ENCODE measurements around the gene AWAT1. TPM values are rescaled to one million over a fixed set of nuclear protein-coding genes. Genes with fewer than 3 reads are reported as not detected.
A peak's percentile ranks its signal among the peaks of the same experiment; 100 is the strongest.
"Not testable (repeated sequence)": the region's sequence is repeated elsewhere in the genome, so short reads cannot be mapped to it uniquely, and the experiment has no call there.

Gene AWAT1
- total RNA-seq: not detected

DNA sequence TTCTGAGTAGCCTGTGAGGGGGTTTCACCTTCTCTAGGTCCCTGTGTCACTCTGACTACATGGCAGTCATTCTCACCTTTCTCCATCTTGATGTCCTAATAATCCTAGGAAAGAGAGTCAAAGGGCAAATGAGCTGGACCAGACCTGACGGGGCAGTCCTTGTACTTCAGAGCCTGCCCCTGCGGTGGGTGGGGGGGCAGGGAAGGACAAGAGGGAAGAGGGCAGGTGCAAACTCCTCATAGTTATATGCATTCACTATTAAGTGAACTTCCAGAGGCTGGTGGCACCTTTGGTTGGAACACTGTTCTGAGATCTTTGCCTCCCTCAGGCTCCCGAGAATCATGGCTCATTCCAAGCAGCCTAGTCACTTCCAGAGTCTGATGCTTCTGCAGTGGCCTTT is at the start of gene AWAT1:
TSS of gene AWAT1 (plus strand) at position 301 of the 400 bp plus-strand sequence. CDS start at position 342, 41 bp downstream.
- no peak for DNase-seq

DNA sequence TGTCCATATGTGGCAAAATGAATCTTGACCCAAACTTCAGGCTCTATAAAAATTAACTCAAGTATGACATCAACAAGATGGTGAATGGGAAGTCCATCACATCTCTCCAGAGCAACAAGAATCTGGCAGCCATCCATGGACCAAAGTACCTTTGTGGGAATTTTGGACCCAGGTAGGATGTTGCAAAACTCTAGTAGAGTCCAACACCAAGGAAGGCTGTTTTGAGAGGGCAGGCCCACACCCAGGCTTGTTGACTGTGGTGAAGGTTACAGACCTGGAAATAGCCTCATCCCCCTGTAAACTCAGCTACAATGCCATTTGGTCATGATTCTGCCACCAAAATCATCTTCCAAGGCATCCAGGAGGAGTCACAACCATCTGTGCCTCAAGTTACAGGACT is 44.2 kb upstream of the AWAT1 start:
- no peak for DNase-seq

DNA sequence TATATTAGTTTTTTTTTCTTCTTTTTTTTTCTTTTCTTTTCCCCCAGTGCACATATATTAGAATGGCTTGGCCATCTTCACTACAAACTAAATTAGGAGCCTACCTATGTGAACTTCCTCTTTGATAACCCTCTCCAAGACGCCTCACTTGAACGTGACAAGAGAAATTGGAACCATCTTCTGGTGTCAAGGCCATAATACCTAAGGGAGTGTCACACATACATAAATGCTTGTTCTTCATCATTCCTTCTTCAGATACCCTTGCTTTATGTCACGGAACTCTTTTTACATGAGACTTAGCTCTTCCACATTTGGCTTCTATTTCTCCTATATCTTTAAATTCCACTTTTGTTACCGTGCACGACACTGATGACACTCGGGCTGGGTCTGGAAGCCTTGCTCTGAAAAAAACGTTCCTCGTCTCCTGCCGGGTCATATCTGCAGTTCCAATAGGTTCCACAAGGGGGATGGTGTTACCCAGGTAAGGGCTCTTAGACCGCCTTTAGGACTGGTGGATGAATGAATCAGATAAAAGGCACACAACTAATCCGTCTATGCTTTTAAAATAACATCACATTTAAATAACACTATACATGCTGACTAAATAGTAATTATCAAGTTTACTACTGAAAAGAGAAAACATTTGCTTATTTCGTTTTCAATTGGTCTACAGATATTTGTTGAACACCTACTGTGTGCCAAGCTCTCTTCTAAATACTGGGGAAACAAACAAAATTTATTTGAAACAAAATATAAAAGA is 37.3 kb upstream of the AWAT1 start:
- DNase-seq: peak; percentile 51

DNA sequence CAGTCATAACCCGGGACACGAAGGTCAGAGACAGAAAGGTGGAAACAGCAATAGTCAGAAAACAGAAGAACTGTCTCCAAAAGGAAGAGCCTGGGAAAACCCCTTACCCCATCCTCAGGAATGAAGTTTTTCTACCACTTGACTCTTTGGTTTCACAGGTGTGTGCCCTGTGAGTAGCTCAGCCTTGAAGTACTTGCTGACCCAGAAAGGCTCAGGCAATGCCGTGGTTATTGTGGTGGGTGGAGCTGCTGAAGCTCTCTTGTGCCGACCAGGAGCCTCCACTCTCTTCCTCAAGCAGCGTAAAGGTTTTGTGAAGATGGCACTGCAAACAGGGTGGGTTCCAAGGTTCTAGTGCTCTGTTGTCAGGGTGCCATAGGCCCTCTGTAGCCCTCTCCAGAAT is 32.7 kb upstream of the AWAT1 start:
- no peak for DNase-seq

DNA sequence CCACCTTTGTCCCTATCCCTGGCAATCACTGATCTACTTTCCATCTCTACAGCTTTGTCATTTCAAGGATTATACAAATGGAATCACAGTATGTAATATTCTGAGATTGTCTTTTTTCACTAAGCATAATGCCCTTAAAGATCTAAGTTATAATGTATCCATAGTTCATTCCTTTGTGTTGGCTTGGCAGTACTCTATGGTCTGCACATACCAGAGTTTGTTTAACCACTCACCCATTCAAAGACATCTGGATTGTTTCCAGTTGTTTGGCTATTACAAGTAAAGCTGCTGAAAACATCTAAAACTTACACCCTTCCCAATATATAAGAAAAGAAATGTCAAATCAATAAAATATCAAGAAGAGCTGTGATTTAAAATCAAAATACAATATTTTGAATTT is 26.0 kb upstream of the AWAT1 start:
- DNase-seq: no peak

DNA sequence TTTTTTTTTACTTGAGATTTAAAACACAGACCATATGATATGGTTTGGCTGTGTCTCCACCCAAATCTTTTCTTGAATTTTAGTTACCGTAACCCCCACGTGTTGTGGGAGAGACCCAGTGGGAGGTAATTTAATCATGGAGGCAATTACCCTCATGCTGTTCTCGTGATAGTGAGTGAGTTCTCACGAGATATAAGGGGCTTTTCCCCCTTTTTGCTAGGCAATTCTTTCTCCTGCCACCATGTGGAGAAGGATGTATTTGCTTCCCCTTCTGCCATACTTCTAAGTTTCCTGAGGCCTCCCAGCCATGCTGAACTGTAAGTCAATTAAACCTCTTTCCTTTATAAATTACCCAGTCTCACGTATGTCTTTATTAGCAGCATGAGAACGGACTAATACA is 24.9 kb upstream of the AWAT1 start:
- DNase-seq: not testable (repeated sequence)

DNA sequence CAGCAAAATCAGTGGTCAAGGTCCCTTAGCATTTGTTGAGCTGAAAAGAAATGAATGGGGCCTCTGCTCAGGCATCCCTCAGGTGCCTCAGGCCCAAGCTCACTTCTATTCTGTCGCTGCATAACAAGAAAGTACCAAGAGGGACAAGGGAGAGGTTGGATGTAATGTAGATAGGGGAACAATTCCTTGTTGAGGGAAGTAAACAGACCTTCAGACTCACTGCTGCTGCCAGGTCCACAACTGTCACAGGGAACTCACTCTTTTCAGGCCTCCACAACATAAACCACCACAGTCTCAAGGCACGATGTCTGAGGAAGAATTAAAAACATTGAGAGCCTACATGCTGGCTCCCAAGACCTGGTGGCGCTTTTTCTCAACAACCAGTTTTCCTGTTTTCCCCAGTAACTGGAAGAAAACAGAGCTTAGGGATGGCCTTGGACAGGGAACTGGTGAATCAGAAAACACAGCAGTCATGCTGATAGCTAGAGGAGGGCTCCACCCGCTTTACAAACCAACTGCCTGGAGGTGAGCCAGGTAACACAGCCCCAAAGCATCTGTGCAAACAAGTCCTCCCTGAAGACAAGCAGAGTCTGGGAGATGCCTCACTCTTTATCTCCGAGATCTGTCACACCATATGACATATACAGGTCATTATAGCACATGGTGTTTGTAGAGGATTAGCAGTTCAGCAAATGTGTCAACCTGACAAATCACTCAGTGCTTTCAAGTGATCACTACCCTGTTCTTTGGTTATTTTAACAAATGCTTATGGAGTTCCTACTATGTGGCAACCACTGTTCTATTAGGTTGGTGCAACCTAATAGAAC is 14.3 kb upstream of the AWAT1 start:
- no peak for DNase-seq

DNA sequence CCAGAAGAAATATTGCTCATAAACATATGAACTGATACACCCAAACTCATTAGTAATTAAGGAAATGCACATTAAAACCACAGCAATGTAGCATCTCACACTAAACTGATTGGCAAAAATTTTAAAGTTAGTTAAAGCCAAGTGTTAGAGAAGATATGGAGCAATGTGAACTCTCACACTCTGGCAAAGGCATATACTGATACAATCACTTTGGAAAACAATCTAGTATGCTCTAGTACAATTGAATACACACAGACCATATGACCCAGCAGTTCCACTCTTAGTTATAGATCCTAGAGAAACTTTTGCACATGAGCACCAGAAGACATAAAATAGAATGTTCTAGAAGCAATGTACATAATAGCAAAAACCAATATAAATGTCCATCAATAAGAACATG is 8.4 kb upstream of the AWAT1 start:
- DNase-seq: no peak

DNA sequence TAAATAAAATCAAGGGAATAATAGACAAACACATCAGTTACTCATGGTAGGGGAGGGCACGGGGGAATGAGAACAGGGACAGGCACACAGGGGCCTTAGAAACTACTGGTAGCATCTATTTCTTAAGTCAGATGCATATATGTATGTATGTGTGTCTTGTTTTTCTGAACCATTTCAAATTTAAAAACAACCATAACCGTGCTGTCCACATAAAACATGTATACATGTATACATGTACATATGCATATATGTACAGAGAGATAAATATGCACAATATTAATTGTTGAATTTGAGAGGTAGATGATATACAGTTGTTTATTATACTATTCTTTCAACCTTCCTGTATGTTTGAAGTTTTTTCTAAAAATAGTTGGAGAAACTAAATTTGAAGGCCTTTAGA is 7.8 kb upstream of the AWAT1 start:
- DNase-seq: no peak

DNA sequence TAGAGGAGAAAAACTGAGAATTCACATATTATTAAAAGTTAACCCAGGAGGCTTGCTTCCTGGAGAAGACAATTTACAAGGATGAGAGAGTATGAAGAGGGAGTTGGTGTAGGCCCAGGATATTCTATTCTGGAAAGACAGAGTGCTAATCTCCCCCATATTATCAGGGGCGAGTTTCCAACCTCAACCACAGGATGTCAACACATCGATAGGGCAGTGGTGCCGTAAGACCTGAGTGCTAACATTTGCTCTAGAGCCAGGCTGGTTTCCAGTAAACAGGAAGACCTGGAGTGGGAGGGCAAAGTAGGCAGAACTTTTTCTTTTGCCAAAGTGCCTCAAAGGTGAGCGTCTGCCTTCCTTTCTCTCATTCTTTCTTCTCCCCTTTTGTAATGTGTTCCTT is 2.8 kb upstream of the AWAT1 start:
- no peak for DNase-seq

DNA sequence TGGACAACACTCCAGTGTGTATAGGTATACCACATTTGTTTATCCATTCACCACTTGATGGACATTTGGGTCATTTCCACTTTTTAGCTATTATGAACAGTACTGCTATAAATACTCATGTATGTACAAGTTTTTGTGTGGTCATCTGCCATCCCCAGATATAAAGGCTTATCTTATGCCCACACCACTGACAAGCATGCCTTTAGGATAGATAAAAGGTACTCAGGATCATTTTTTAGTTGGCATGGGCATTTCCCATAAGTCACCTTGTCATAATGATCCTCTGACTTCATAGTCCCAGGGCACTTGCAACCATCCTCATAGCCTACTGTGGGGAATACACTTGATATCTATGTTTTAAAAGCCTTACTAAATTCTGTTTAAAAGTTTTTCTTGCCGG is 6.3 kb downstream of the AWAT1 start:
- no peak for DNase-seq

DNA sequence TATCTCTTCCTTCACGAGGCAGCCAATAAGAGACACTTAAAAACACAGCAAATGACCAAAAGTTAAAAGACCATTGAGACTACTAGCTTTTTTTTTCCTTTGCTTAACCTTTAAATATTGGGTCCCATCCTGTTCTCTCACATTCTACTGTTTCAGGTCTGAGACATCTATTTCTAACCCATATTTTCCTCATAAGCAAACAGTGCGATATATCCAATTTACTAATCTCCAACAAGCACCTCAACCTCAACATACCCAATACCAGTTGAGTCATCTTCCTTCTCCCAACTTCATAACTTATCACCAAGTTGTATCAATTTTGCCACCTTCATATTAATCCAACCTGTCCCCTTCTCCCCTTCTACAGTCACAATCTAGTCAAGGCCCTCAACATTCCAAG is 7.0 kb downstream of the AWAT1 start:
- no peak for DNase-seq

DNA sequence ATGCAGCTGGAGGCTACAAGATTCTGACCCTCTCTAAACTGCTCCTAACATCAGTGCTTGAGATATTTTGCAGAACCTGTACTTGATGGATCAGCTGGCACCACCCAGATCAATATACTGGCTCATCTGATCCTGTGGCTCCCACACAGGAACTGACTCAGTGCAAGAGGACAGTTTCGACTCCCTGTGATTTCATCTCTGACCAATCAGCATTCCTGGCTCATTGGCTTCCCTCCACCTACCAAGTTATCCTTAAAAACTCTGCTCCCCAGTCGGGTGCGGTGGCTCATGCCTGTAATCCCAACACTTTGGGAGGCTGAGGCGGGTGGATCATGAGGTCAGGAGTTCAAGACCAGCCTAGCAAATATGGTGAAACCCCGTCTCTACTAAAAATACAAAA is 9.1 kb downstream of the AWAT1 start:
- not testable (repeated sequence) for DNase-seq

DNA sequence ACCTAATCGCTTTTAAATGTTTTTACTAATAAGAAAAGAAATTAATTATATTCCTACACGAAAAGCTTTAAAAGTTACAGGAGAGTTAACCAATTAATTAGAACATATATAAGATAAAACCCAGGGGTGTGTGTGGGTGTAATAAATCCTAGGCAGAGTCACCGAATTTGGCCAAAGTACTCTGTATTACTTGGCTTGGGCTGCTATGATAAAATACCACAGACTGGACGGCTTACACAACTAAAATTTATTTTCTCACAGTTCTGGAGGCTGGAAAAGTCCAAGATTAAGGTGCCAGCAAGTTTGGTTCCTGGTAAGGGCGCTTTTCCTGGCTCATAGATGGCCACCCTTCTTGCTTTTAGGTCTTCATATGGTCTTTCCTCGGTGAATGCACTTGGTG is 10.4 kb downstream of the AWAT1 start:
- DNase-seq: no peak

DNA sequence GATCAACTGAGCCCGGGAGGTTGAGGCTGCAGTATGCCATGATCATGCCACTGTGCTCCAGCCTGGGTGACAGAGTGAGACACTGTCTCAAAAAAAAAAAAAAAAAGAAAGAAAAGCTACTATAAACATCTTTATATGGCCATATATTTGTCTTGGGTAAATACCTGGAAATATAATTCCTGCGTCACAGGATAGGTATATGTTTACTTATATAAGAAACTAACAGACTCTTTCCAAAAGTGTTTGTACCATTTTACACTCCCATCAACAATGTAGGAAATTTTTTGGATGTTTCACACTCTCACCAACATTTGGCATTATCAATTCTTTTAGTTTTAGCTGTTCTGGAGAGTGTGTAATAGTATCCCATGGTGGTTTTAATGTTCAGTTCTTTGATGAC is 12.8 kb downstream of the AWAT1 start:
- DNase-seq: no peak

DNA sequence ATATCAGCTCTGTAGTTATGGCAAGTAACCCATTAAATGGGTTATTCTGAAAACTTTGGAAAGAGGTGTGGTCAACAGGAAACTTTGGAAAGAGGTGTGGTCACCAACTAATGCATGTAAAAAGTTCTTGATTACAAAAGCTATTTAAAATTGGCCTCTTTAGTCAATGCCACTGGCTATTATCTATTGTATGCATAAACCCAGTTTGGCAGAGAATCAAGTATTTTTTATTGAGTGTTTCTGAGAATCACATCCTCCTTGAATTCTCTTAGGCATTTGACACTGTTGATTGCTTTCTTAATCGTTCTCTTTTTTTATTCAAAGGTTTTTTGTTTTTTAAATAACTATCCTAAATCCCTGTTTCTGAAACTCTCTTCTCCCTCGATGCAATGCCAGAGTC is 18.0 kb downstream of the AWAT1 start:
- DNase-seq: no peak

DNA sequence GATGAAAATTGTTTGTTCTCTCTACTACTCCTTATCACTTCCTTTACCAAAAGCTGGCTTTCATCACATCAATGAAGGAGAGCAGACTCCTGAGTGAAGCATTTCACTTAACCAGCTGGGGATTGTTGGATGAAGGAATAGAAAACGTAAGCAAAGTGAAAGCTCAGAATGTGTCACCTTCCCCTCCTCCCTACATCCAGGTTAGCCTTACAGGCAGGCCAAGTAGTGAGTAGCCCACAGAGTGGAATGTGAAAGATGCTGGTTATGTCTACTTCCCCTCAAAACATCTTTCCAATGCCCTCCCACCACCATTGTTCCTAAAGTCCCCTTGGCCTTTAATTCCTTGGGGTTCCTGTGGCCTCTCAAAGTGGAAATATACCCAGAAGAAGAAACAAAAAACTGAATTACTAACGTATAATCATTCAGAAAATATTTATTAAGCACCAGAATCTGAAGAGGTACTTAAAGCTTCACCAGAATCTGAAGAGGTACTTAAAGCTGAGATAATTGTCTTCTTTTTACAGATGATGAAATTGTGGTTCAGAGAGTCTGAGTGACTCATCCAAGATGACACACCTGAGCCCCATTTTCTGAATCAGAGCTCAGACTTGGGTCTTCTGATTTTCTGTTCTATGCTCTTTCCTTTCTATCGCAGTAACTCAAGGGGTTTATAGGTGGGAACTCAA is 19.1 kb downstream of the AWAT1 start:
- no peak for DNase-seq

DNA sequence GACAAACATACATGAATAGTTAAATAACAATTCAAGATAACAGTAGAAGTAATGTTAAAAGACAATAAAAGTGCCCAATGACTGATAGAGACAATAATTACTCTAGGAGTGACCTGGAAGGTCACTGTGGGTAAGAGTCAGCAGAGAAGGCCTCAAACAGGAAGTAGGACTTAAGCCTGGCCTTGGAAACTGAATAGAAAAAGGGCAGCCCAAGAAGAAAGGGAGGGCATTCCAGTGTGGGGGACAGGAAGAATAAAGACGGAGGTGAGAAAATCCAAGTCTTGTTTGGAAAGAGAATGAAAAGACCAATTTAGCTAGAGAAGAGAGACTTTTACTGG is 19.6 kb downstream of the AWAT1 start:
- DNase-seq: no peak

DNA sequence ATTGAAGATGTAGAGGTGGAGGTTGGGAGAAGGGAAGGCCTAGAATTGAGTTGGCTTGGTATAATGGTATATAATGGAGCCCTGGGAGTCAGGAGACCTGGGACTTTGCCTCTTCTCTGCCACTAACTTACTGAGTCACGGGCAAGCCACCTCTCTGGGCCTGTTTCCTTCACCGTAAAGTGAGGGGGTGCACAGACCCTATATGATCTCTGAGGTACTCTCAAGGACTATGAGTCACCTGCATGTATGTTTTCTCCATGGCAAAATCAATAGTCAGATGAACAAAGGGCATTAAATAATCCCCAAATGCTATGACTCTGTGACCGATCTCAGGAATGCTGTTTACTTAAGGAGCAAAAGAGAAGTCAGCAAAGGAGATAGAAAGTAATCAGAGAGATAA is 20.5 kb downstream of the AWAT1 start:
- DNase-seq: no peak

DNA sequence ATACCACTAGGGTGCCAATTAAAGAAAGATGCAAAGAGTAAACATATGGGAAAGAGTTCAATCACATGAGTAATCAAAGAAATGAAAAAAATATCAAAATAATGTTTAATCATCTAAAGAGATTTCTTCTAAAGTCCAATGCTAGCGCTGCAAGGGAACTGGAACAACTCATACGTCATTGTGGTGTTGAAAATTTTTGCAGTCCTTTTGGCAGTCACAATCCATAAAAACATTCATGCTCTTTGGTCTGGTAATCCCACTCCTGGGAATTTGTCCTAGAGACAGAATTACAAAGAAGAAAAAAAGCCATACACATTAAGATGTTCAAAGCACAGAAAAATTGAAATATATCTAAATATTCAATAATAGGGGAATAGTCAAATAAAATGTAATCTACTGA is 21.0 kb downstream of the AWAT1 start:
- DNase-seq: no peak

DNA sequence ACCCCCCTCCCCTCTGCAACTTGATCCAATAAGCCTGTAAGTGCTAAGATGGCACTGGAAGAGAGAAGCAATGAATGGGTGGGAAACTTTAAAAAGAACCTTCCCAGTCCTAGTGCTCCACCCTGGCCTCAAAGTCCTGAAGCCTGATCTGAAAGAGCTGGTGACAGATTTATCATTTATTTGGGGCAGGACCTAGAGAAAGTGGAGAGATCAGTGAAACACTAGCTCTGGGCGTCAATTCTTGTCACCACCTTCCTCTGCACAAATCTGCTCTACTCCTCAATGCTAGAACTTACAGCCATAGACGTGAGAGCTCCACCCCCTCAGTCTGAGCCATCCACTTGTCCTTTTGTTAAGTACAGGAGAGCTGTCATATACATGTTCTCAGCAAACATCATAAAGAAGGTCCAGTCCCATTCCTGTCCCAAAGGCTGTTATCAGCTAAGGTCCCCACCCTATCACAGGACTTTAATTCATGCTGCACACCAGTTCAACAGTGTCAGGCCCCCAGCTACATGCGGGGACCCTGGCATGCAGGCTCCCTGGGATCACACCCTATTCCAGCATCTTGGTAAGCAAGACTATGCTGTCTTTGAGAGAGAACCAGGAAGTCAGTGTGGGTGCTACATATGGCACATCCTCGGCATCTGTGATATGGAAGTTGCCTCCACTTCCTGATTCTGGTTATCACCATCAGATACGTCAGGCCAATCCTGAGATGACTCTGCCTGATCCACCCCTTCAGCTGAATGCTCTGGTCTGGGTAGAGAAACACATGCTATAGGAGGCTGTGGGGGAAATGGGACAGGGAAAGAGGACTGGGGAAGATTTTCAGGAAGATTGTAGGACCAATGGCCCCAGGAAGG is 23.2 kb downstream of the AWAT1 start:
- DNase-seq: no peak

DNA sequence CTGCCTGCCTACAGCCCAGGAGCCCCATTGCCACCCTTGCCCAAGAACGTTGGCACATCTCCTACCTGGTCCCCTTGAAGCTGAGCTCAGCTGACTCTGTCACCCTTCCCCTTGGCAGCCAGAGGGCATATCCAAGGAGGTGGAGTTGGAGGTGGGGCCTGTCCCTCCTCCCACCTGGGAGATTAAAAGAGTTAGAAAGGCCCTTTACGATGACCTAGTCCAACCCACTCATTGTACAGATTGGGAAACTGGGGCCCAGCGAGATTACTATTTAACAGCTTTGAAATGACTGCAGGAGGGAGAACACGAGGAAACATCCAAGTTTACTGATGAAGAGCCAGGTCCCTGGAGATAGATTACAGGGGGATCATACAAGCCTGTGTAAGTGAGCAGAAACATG is 25.6 kb downstream of the AWAT1 start, which contains the start of gene P2RY4:
TSS of gene P2RY4 (minus strand) at position 101 of the 400 bp plus-strand sequence. CDS start 580 bp downstream, outside the sequence.
- DNase-seq: no peak

All from effector CD4-positive, alpha-beta T cell (primary cell).